ENCODE results near the gene SLC41A2. TPM values are rescaled to one million over a fixed set of nuclear protein-coding genes. Genes with fewer than 3 reads are reported as not detected.

SLC41A2 gene
- total and polyA plus RNA-seq, 2 of the 13 experiments (the other 11 are each of a cell fraction or from before 2014, with no cell fraction given): 2.3 to 12.8 TPM

GRCh38 chr12:104935886-104936285, 22.2 kb downstream of the SLC41A2 start (continued):
- no peak for TF ChIP-seq IKZF1 (IDR thresholded peaks at IDR 0.05)
- no peak for TF ChIP-seq IRF2 (CRISPR knock-in tag; IDR thresholded peaks at IDR 0.05)
- no peak for TF ChIP-seq HOXA9 (CRISPR knock-in tag; IDR thresholded peaks at IDR 0.05; ENCODE audit: borderline replicate concordance)
- TF ChIP-seq NFE2L1 (CRISPR knock-in tag; IDR thresholded peaks at IDR 0.05; ENCODE audit: borderline replicate concordance): no peak
- no peak for TF ChIP-seq ATF3 (CRISPR knock-in tag; IDR thresholded peaks at IDR 0.05)
- no peak for TF ChIP-seq ZSCAN20 (CRISPR knock-in tag; IDR thresholded peaks at IDR 0.05; ENCODE audit: borderline replicate concordance)
- no peak for TF ChIP-seq HNRNPUL1 (IDR thresholded peaks at IDR 0.05; ENCODE audit: low read depth, low read length)

- no peak for FAIRE-seq
Observed at GRCh38 chr12:104933778-104934177, 24.3 kb downstream of the SLC41A2 start.

More at GRCh38 chr12:104933778-104934177, 24.3 kb downstream of the SLC41A2 start:
- H3K79me2 ChIP-seq (ENCODE audit: insufficient read depth, low read length): no peaks in the 10 kb centered on the region
- DNase-seq (ENCODE audit: low spot score) (no peak), ATAC-seq (no peak)
- peaks cover 29% of the 10 kb centered on the region for H3K4me1 ChIP-seq (ENCODE audit: insufficient read depth, low read length)
- H3K9me3 ChIP-seq (ENCODE audit: low read length): no peaks in the 10 kb centered on the region
- no peaks in the 10 kb centered on the region for H4K20me1 ChIP-seq (ENCODE audit: insufficient read depth, low read length)
- BruUV-seq (replicated peaks): no TSS peak
- no peak overlapping the region for H3K4me3 ChIP-seq (replicated peaks in 1 of 3; ENCODE audit: insufficient read depth in 1 of 3, low read depth in 2 of 3, low read length in 3 of 3)
- intact Hi-C loops (cut with micrococcal nuclease; ENCODE audit: unreplicated experiment): no loop called here
- H3K27ac ChIP-seq (ENCODE audit: extremely low read length, insufficient read depth, low read length): no peak overlapping the region
- no peak overlapping the region for H2AFZ ChIP-seq (ENCODE audit: low read length)
- ChIA-PET POLR2A (no interaction called here), CTCF (ENCODE audit: low intra/inter-chr PET ratio, low total read pairs) (no interaction called here)
- no peak overlapping the region for H3K9ac ChIP-seq (ENCODE audit: insufficient read depth, low read depth, low read length)
- TF ChIP-seq ATM (IDR thresholded peaks at IDR 0.05; ENCODE audit: borderline replicate concordance) (no peak), BRF2 (CRISPR knock-in tag; IDR thresholded peaks at IDR 0.05) (no peak), YEATS2 (CRISPR knock-in tag; IDR thresholded peaks at IDR 0.05; ENCODE audit: borderline replicate concordance) (no peak), ZBTB34 (CRISPR knock-in tag; IDR thresholded peaks at IDR 0.05) (no peak), ZNF670 (CRISPR knock-in tag; IDR thresholded peaks at IDR 0.05; ENCODE audit: borderline replicate concordance) (no peak), TEAD2 (CRISPR knock-in tag; IDR thresholded peaks at IDR 0.05) (no peak), NFRKB (IDR thresholded peaks at IDR 0.05) (no peak), ZNF784 (CRISPR knock-in tag; IDR thresholded peaks at IDR 0.05; ENCODE audit: borderline replicate concordance) (no peak), GRHL1 (CRISPR knock-in tag; conservative IDR thresholded peaks at IDR 0.05) (no peak)
- no peak overlapping the region for H3K4me2 ChIP-seq (ENCODE audit: low read depth, low read length)
- no peaks in the 10 kb centered on the region for H3K27me3 ChIP-seq (ENCODE audit: control insufficient read depth in 1 of 2, insufficient read depth in 2 of 2, low read length in 2 of 2)
- in situ Hi-C loops (cut with HindIII; ENCODE audit: extremely low pct_ligation_motif_present, low pct_unique_long_range_greater_than_20kb): no loop called here
- 69% methylated on average over 3 of the region's 3 CpGs for WGBS (ENCODE audit: low lambda C conversion rate)
- no peaks in the 10 kb centered on the region for H3K36me3 ChIP-seq (replicated peaks in 1 of 2; ENCODE audit: control insufficient read depth in 1 of 2, insufficient read depth in 2 of 2, low read length in 2 of 2)

Data from HepG2 (cell line).